ES-I3 (cell line): Measurements from ENCODE around the gene COX8C.

Source experiments
- H3K36me3 ChIP-seq: 2 replicates; pipeline ENCODE4 v1.6.1; 2013; ENCODE audit warnings: mild to moderate bottlenecking, low read length, control low read depth, moderate library complexity; ENCODE audit not compliant: insufficient read depth
- H3K4me1 ChIP-seq: 2 replicates; pipeline ENCODE4 v1.6.1; 2013; ENCODE audit warnings: mild to moderate bottlenecking, control low read depth, low read length; ENCODE audit not compliant: insufficient read depth
- H3K9ac ChIP-seq: 2 replicates; pipeline ENCODE4 v1.6.1; 2013; ENCODE audit warnings: low read depth, mild to moderate bottlenecking, low read length, moderate library complexity
- H3K9me3 ChIP-seq: 2 replicates; pipeline ENCODE4 v1.6.1; 2013; ENCODE audit warnings: mild to moderate bottlenecking, low read length, moderate library complexity; ENCODE audit not compliant: control insufficient read depth, insufficient read depth

COX8C gene

GRCh38 chr14:93346926-93347721 lies at the start of gene COX8C:
TSS of gene COX8C (plus strand) at chr14:93347182. CDS start at chr14:93347269, 87 bp downstream.
- H3K4me1 ChIP-seq: peaks cover 7% of the 10 kb centered on the region; the same call in 1 of the 2 replicates
- no peak within 1 kb of the TSS for H3K9ac ChIP-seq

GRCh38 chr14:93299416-93299815 lies 47.6 kb upstream of the COX8C start:
- H3K9ac ChIP-seq: no peak overlapping the region
- H3K9me3 ChIP-seq: no peaks in the 10 kb centered on the region
- H3K36me3 ChIP-seq: no peaks in the 10 kb centered on the region
- H3K4me1 ChIP-seq: peaks cover 35% of the 10 kb centered on the region

More at GRCh38 chr14:93346926-93347721, at the start of gene COX8C:
- Histone ChIP-seq H3K9me3 (peaks cover 7% of the 10 kb centered on the region), H3K36me3 (no peaks in the 10 kb centered on the region)

- no peaks in the 10 kb centered on the region for H3K9me3 ChIP-seq
- H3K9ac ChIP-seq: no peak overlapping the region
- peaks cover 35% of the 10 kb centered on the region for H3K4me1 ChIP-seq
- no peaks in the 10 kb centered on the region for H3K36me3 ChIP-seq
Observed at GRCh38 chr14:93299866-93300265, 47.1 kb upstream of the COX8C start.

- H3K9ac ChIP-seq: no peak overlapping the region
- H3K4me1 ChIP-seq: peaks cover 35% of the 10 kb centered on the region
- no peaks in the 10 kb centered on the region for H3K36me3 ChIP-seq
- H3K9me3 ChIP-seq: no peaks in the 10 kb centered on the region
Observed at GRCh38 chr14:93301821-93302447, 45.0 kb upstream of the COX8C start.

GRCh38 chr14:93302688-93303581 lies 44.0 kb upstream of the COX8C start:
- Histone ChIP-seq H3K9ac (no peak overlapping the region), H3K9me3 (no peaks in the 10 kb centered on the region), H3K4me1 (peaks cover 35% of the 10 kb centered on the region), H3K36me3 (no peaks in the 10 kb centered on the region)

GRCh38 chr14:93303659-93304058 lies 43.3 kb upstream of the COX8C start:
- Histone ChIP-seq H3K36me3 (no peaks in the 10 kb centered on the region), H3K4me1 (peaks cover 35% of the 10 kb centered on the region), H3K9ac (no peak overlapping the region), H3K9me3 (no peaks in the 10 kb centered on the region)

- Histone ChIP-seq H3K4me1 (peaks cover 25% of the 10 kb centered on the region), H3K36me3 (no peaks in the 10 kb centered on the region), H3K9me3 (no peaks in the 10 kb centered on the region), H3K9ac (no peak overlapping the region)
Observed at GRCh38 chr14:93304771-93305170, 42.2 kb upstream of the COX8C start.

- H3K36me3 ChIP-seq: no peaks in the 10 kb centered on the region
- H3K9ac ChIP-seq: no peak overlapping the region
- H3K4me1 ChIP-seq: peaks cover 22% of the 10 kb centered on the region
- H3K9me3 ChIP-seq: no peaks in the 10 kb centered on the region
Observed at GRCh38 chr14:93305725-93306418, 41.1 kb upstream of the COX8C start.

GRCh38 chr14:93306812-93307211 lies 40.2 kb upstream of the COX8C start:
- no peak overlapping the region for H3K9ac ChIP-seq
- no peaks in the 10 kb centered on the region for H3K9me3 ChIP-seq
- H3K36me3 ChIP-seq: no peaks in the 10 kb centered on the region
- peaks cover 17% of the 10 kb centered on the region for H3K4me1 ChIP-seq

GRCh38 chr14:93308686-93309345 lies 38.2 kb upstream of the COX8C start:
- Histone ChIP-seq H3K4me1 (peaks cover 4% of the 10 kb centered on the region), H3K9me3 (no peaks in the 10 kb centered on the region), H3K36me3 (no peaks in the 10 kb centered on the region), H3K9ac (no peak overlapping the region)

GRCh38 chr14:93309427-93309966 lies 37.5 kb upstream of the COX8C start:
- no peaks in the 10 kb centered on the region for H3K4me1 ChIP-seq
- H3K36me3 ChIP-seq: no peaks in the 10 kb centered on the region
- no peak overlapping the region for H3K9ac ChIP-seq
- no peaks in the 10 kb centered on the region for H3K9me3 ChIP-seq

GRCh38 chr14:93311082-93311481 lies 35.9 kb upstream of the COX8C start:
- Histone ChIP-seq H3K9ac (no peak overlapping the region), H3K9me3 (no peaks in the 10 kb centered on the region), H3K4me1 (no peaks in the 10 kb centered on the region), H3K36me3 (no peaks in the 10 kb centered on the region)

- no peak overlapping the region for H3K9ac ChIP-seq
- H3K36me3 ChIP-seq: no peaks in the 10 kb centered on the region
- no peaks in the 10 kb centered on the region for H3K9me3 ChIP-seq
- H3K4me1 ChIP-seq: peaks cover 26% of the 10 kb centered on the region
Observed at GRCh38 chr14:93315575-93315974, 31.4 kb upstream of the COX8C start.
